LoVo (cell line): ENCODE measurements around the gene RAP1A.

Source experiments
- DNase-seq: peaks from one replicate; pipeline ENCODE4 v3.0.0-alpha.2; 2016; ENCODE audit warnings: low spot score

The RAP1A gene

DNA sequence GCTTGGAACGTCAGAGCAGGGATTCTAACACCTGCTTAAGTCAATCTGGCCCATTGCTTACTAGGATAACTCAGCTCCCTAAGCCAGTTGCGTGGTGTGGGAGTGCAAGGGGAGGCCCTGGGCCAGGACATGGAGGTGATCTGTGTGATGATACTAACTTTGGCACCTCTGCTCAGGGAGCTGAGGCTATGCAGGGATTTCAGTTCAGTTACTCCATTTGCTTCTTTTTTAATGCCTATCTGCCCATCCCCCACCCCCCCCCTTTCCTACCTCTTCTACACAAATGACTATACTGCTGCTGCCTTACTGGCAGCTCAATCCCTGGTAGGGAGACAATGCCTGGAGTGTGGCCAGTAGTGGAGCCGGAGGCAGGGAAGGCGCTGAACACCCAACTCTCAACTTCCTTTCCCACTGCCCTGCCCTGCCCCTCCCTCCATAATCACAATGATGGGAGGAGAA is 100.1 kb downstream of the RAP1A start:
- DNase-seq = no peak

DNA sequence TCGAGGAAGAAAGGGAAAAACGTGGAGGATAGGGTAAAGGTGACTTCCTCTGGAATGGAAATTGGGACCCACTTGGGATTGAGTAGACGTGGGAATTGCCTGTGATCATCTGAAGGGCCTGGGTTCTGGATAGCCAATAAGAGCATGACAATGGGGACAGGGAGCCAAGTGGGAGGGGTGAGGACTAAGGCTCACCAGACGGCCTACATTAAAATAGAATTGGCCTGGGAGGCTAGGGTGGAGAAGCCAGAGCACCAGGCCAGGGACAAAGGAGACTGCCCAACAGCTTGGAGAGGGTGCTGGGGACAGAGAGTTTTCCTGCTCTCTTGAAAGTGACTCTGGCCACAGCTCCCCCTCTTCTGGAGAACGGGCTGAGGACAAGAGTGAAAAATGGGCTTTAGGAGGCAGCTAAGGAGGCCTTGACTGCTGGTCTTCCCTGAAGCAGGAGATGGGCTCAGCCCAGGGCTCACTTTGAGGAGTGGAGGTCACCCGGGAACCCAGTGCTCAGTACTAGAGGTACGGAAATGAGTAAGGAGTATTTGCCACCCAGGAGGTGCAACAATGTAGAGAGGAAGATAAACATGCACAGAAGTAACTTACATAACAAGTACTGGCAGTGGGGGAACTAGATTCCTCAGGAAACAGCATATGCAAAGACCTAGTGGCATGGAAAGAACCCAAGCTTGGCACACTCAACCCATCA is 100.8 kb downstream of the RAP1A start:
- no peak for DNase-seq

DNA sequence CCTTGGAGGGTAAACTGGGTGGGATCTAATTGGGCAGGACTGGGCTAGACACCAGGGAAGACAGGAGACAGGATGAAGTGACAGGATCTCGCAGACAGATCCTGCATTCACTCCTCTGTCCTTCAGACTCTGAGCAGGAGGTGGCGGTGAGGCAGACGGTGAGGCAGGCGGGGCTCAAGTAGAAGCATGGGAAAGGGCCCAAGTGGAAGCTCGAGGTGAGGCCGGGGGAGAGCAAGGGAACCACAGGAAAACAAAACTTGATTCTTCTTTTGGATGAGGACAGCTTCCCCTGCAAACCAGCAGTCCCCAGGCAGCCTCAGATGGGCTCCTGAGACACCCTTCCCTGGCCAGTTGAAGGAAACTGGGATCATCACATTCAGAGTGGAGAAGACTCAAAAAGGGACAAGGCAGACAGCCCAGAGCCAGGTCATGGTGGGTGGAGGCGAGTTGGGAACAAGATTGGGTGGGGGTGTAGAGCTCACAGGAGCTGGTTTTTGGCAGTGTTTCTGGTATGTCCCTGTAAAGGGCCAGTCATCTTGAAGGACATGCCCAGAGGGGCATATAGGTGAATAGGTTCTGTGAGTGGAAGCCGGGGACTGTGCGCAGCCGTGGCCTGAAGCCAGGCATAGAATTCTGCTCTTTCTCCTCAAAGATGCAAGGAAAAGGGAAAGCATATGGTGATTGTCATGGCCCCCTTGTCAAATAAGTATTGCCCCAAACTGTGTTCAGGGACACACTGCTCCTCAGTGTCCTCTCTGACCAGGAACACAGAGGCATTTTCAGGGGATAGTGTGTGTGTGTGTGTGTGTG is 101.6 kb downstream of the RAP1A start:
- no peak for DNase-seq

DNA sequence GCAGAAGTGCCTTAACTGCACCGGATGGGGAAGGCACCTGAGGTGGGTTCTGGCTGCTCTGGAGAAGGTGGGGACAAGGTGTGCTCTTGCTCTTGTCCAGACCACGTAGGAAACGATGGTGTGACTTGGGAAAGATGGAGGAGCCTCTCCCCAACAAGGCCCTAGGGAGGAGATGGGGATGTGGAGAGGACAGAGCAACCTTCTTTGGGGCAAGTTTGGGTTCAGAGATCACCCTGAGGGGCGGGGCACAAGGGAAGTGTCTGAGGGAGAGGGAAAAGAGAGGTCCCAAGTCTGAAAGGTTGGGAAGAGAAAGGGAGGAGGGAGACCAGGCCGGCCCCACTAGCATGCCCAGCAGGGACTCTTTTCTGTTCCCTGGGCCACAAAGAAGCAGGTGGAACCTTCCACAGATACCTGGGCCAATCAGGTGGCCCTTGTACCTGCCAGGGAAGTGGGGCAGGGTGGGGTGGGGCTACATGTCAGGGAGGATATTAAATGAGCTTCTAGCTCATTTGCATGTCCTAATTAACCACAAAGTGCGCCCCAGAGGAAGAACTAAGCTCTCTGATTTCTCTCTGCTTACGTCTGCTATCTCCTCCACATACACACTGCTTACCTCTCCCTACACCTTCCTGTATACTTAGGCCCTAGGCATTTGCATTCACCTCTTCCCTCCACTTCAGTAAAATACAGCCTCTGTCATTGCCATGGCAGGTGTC is 103.7 kb downstream of the RAP1A start:
- DNase-seq = no peak

DNA sequence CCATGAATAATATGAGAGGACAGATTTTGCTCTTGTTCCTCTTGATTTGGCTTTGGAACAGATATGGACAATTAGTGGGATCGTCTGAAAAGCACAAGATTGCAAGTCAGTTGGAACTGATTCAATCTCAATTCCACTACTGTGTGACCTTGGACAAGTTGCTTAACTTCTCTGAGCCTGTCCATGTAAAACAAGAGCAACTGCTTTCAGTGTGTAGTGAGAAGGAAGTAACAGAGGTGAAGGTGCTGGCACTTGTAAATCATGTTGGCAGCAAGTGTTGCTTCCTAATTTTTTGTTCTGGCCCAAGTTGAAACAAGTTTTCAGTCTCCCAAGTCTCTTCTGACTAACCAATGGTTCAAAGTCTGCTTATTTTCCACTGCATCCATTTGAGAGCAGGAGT is 104.3 kb downstream of the RAP1A start:
- no peak for DNase-seq

DNA sequence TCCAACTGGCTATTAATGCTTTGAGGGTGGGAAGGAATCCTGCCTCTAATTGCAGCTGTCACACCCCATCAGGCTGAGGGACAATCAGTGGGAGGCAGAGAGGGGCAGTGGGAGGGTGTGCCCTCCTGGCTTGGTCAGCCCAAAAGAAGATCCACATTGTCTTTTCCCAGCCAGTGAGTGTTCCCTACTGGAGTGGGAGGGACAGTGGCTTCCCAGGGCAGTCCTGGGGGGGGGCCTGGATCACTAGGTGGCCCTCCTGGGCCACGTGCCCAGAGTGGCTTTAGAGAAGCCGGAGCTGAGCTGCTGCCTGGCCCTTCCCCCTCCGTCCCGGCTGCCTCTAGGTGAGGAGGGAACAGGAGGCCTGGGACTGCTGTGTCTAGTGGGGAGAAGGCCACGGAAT is 105.6 kb downstream of the RAP1A start:
- DNase-seq = no peak

DNA sequence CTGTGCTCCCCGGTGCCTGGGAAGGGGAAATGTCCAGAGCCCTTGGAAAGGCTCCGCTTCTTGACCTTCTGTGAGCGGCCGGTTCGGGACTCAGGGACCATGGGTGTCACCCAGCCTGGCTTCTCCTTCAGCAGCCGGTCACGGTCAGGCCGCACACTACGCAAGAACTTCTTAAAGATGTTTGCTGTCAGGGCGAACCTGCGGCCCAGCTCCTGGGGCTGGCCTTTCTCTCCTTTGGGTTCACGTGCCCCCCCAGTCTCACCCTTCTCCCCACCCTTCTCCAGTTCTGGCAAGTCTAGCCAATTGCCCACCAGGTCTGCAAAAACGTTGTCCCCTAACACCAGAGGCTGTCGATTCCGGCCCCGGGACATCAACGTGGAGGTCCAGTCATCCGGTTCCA is 107.5 kb downstream of the RAP1A start:
- no peak for DNase-seq

DNA sequence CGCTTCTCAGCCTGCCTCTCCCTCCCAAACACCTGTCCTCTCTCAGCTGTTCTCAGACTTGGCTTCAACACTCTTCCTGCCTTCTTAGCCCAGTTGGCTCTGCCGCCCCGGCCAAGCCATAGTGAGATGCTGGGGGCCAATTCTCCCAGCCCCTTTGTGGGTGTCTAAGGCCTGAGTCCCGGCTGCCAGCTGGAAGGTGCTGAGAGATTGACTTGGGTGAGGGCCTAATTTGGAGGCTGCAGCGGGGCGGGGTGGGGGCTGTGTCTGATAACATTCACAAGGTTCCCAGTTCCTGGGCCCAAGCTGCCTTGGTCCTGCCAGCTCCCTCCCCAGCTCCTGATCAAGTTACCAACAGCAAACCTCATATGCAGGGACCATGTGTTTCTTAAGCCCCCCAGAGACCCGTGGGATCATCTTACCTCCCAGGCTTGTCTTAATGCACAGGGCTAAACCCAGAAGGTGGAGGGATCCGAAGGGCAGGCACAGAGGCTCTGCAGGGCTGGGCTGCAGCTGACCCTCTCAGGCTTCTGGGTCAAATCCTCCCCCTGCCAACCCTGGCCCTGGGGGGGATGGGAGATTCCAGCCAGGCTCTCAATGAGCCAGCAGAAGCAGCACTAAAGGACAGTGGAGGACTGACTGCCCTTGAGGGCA is 109.8 kb downstream of the RAP1A start:
- no peak for DNase-seq

DNA sequence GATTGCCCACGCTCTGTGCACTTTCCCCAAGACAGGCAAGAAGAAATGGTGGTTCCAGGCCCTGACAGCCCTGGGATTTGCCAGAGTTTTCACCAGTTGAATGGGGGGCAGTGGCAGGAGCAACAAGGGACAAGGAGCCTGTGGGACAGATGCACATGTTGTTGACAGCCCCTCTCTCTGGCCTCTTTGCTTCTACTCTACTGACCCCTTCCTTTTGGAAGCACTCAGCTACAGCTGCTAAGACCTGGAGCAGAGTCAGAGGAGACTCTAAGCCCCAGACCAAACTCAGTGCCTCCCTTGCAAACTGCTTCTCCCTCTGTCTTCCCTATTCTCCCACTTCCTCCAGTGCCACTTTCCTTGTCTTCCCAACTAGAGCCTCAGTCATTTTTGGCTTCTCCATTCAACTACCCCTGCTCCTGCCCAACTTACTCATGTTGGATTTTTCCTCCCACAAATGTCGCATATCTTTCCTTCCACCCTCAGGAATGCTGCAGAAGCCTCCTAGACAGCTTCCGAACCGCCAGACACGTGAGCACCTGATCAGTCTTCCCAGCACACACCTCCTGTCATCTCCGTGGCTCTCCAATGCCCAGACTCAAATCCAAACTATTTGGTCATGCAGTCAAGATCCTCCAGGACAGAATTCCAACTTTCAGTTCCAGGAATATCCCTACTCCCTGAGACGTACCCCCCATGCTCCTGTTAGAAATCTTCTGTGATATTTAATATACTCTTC is 110.5 kb downstream of the RAP1A start:
- DNase-seq = no peak

DNA sequence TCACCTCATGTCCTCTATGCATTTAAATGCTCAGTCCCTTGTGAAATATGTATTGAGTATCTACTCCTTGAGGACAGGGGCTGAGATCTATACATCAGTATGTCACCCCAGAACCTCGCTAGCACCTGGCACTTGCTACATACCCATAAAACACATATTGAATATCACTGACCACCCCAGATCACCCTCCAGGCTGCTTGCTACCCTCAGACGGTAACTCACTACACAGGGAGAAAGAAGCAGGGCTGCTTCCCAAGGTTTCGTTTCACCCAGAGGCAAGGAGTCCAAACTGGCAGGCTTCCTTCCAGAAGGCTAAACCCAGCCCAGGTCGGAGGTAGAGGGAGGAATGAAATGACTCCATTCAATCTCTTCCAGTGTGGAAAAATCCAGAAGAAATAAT is 111.1 kb downstream of the RAP1A start:
- DNase-seq = no peak

DNA sequence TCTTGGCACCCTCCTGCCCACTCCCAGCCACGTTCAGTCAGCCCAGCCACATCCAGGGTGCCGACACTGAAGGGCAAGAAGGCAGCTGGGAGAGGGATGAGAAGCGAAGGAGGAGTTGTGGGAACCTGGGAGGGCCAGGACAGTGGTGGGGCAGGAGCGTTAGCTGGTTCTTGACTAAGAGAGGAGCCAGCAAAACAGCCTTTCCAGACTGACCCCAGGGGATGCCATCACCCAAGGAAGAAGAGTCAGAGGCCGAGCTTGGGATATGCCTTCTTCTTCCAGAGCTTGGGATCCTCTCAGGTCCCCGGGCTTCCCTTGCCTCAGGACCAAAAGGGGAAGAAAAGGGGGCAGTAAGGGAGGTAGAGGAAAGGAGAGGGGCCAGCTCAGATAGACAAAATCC is 112.4 kb downstream of the RAP1A start:
- DNase-seq = no peak

DNA sequence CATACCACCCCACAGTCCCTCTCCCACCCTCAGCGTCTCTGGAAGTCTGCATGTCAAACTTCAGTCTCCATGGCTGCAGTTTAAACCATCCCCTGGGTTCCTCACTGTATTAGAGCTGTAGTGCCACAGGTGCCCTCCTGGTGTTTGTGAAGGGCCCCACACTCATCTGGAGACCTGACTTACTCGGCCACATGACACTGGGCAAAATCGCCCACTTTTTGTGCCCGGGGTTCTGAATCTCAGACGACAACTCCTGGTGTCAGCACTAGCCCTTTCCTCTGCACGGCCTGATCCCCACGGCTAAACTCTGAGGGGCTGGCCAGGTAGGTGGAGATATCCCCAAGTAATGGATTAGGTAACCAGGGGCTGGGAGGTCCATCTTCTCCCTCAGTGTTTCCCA is 113.1 kb downstream of the RAP1A start:
- no peak for DNase-seq

DNA sequence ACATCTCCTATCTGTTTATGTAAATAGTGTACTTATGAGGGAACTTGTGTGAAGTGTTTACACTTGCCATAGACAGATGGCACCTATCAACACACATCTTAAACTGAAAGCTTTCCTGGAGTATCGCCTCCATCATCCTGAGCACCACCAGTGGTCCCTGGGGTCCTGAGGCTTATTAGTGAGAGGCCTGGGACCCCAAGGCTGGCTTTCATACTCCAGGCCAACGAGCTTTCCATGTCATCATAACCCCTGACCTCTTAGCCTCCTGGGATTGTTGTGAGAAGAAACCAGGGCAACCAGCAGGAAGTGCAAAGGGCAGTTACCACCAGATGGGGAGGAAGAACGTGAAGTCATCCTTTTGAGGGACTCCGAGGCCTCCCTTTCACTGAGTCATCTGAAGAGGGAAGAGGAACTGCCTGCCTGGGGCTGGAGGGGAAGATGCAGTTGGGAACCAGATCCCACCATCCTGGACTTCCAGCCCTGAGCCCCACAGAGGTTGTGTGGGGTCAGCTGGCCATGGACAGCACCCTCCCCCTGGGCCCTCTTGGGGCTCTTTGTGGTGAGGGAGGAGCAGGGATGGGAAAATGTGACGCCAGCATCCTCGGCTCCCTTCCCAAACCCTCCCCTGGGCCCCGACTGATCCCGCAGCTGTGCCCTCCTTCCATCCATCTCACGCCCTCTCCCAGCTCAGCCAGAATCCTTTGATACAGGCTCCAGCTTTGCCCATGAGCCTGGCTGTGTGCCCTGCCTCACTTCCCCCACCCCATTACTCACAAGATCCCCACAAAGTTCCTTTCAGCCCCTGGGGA is 113.8 kb downstream of the RAP1A start:
- DNase-seq = no peak

DNA sequence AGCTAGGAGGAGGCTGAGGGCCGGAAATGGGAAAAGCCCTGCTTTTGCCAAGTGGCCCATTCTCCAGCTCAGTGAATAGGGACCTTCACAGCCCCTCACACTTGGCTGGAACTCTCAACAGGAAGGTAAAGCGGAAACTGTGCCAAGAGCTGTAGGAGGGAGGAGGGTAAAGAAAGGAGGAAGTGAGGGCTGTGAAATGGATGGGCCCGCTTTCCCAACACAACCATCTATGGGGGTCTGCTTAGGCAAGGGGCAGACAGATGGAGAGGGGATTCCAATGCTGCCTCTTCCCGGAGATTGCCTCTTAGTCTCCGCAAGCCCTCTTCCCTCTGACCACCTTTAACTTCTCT is 114.4 kb downstream of the RAP1A start:
- no peak for DNase-seq

DNA sequence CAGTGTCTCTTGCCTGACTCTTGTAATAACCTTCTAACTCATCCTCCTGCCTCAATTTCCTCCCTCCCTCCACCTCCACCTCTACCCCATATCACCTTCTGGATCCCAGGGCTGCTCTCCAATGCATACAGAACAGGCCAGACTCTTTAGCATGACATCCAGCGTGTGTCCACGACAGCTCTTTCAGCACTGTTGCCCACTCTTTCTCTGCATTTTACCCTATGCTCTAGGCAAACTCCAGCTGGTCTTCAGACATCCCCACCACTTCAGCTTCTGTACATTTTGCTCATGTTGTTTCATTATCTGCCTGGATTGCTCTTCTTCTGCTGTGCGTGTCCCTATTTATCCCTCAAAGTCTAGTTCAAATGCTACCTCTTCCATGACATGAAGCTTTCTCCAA is 114.8 kb downstream of the RAP1A start:
- no peak for DNase-seq

DNA sequence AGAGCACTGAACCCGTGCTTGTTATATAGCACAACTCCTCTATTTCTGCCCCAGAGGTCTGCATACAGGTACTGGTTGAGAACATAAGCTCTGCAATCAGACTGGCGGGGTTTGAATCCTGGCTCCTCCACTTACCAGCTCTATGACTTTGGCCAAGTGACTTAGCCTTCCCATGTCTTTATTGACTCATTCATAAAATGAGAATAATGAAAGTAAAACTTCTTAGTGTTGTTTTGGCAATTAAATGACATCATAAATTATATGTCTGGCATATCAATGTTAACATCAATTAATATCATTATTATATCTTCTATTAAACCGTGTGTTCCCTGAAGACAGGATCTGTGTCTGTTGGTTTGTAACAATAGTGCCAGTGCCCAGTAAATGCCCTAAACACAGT is 115.3 kb downstream of the RAP1A start:
- no peak for DNase-seq

DNA sequence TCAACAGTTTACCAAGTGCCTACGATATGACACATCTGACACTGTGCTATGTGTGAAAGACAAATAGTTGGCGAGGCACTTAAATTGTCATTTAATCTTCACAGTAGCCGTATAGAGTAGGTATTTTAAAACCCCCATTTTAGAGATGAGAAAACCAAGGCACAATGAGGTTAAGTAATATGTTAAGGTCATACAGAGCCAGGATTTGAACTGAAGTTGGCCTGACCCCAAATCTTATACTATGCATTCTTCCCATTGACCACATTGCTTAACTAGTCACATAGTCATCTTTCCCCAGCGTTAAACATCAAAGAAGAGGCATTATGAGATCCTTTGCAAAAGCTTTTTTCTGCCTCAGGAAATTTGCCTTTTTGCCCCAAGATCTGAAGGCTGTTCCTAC is 115.7 kb downstream of the RAP1A start:
- DNase-seq = no peak

DNA sequence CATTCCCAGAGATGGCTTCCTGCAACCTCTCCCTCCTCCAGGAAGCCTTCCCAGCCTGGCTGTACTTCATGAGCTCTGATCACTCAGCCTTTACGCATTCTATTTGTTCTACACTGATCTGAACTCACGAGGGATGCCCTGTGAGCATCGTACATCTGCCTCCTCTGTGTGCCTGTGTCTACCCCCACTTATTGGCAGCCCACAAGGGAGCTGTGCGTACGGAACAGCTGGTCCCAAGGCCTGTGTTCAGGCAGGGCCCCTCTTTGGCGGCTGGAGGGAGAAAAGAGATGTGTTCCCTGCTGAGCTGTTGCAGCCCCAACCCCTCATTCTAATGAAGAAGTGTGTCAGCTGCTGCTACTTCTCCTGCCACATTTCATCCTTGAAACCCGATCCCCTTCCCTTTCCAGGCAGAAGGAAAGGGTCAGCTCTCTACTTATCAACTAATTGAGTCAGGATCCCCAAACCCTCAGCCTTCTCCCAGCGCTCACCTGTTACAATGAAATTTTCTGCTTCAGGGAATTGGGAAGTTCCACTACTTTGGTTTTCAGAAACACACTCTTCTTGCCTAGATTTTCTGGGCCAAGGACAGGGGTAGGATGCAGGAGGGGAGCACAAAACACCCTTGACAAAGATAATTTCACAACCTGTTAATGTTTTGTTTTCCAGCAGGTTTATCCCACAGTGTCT is 116.4 kb downstream of the RAP1A start:
- DNase-seq = no peak

DNA sequence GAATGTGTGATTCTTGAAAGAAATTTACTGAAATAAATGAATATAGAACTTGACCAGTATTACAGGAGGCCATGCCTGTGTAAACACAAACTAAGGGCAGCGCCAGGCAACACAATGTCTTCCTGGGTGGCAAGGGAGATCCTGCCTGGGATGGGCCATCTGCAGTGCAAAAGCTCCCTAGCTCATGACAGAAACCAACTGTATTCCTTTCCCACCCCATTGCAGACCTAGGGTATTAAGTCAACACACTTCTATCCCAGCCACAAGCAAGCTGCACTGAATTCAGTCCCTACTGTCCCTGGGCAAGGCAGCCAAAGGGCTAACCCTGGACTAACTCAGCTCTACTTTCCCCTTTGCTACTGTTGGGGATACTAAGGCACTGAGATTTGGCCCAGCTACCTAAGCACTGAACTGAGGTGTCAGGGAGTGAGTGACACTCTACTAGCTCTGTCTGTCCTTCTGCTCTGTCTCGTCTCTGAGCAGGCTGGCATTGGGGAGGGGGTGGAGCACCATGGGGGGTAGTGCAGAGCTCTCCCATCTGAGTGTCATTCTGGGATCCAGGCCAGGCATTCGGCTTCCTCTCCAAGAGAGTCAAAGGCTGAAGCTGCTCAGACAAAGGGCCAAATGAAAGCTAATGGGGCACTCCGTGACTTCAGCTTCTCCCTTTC is 117.1 kb downstream of the RAP1A start:
- no peak for DNase-seq
